ENCODE results near the gene MKNK2. TPM values are rescaled to one million over a fixed set of nuclear protein-coding genes. Genes with fewer than 3 reads are reported as not detected.
A peak's percentile ranks its signal among the peaks of the same experiment; 100 is the strongest.

The MKNK2 gene
- total and polyA plus RNA-seq, 2 of the 13 experiments (the other 11 are each of a cell fraction or from before 2014, with no cell fraction given), result 44.9 to 112 TPM

DNA sequence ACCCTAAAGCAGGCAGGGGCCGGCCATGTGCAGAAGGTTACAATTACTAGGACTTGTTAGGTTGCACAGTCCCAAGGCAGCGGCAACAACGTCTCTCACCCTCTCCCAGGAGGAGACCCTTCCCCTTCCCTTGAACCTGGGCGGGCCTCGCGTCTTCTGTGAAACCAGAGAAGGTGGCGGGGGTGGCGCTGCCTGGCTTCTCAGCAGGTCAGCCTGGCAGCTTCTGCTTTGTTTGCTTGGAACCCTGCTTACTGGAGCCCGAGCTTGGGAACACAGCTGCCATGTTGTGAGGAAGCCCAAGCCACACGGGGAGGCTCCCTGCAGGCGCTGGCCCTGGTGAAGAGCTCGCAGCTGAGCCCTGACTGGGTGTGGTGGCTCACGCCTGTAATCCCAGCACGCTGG lies 15.5 kb downstream of the MKNK2 start:
- Histone ChIP-seq H3K4me1 (ENCODE audit: insufficient read depth, low read length) (peaks cover 14% of the 10 kb centered on the region), H3K36me3 (replicated peaks in 1 of 2; ENCODE audit: control insufficient read depth in 1 of 2, insufficient read depth in 2 of 2, low read length in 2 of 2) (peaks cover 3 to 20% of the 10 kb centered on the region in 2 experiments; a peak in 2 of 5 replicates), H3K4me2 (ENCODE audit: low read depth, low read length) (no peak overlapping the region), H2AFZ (ENCODE audit: low read length) (no peak overlapping the region), H3K9me3 (ENCODE audit: low read length) (no peaks in the 10 kb centered on the region), H3K4me3 (replicated peaks in 1 of 3; ENCODE audit: insufficient read depth in 1 of 3, low read depth in 2 of 3, low read length in 3 of 3) (no peak overlapping the region), H3K9ac (ENCODE audit: insufficient read depth, low read depth, low read length) (no peak overlapping the region), H4K20me1 (ENCODE audit: insufficient read depth, low read length) (no peaks in the 10 kb centered on the region), H3K27ac (ENCODE audit: extremely low read length, insufficient read depth, low read length) (no peak overlapping the region), H3K79me2 (ENCODE audit: insufficient read depth, low read length) (no peaks in the 10 kb centered on the region), H3K27me3 (ENCODE audit: control insufficient read depth in 1 of 2, insufficient read depth in 2 of 2, low read length in 2 of 2) (peaks cover 0 to 9% of the 10 kb centered on the region in 2 experiments; a peak in 2 of 5 replicates)
- ATAC-seq (no peak), FAIRE-seq (no peak), DNase-seq (ENCODE audit: low spot score) (no peak)
- in situ Hi-C loops (cut with HindIII; ENCODE audit: extremely low pct_ligation_motif_present, low pct_unique_long_range_greater_than_20kb), result no loop called here
- ChIA-PET CTCF (ENCODE audit: low intra/inter-chr PET ratio, low total read pairs) (no interaction called here), POLR2A (interaction anchor here (2.3 kb wide), 1 partner anchor 16 kb away, joined by 7 read pairs; the partner anchor contains the start of gene MKNK2)
- 84% methylated on average over 12 of the region's 14 CpGs for WGBS (ENCODE audit: low lambda C conversion rate)
- no TSS peak for BruUV-seq (replicated peaks)
- intact Hi-C loops (cut with micrococcal nuclease; ENCODE audit: unreplicated experiment), result no loop called here
- peak; percentile 50 for TF ChIP-seq YY1 (IDR thresholded peaks at IDR 0.05; ENCODE audit: insufficient read depth, insufficient replicate concordance, low read depth, low read length)
- TF ChIP-seq, protein P1, sequence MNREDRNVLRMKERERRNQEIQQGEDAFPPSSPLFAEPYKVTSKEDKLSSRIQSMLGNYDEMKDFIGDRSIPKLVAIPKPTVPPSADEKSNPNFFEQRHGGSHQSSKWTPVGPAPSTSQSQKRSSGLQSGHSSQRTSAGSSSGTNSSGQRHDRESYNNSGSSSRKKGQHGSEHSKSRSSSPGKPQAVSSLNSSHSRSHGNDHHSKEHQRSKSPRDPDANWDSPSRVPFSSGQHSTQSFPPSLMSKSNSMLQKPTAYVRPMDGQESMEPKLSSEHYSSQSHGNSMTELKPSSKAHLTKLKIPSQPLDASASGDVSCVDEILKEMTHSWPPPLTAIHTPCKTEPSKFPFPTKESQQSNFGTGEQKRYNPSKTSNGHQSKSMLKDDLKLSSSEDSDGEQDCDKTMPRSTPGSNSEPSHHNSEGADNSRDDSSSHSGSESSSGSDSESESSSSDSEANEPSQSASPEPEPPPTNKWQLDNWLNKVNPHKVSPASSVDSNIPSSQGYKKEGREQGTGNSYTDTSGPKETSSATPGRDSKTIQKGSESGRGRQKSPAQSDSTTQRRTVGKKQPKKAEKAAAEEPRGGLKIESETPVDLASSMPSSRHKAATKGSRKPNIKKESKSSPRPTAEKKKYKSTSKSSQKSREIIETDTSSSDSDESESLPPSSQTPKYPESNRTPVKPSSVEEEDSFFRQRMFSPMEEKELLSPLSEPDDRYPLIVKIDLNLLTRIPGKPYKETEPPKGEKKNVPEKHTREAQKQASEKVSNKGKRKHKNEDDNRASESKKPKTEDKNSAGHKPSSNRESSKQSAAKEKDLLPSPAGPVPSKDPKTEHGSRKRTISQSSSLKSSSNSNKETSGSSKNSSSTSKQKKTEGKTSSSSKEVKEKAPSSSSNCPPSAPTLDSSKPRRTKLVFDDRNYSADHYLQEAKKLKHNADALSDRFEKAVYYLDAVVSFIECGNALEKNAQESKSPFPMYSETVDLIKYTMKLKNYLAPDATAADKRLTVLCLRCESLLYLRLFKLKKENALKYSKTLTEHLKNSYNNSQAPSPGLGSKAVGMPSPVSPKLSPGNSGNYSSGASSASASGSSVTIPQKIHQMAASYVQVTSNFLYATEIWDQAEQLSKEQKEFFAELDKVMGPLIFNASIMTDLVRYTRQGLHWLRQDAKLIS (CRISPR knock-in tag; IDR thresholded peaks at IDR 0.05), result no peak
- TF ChIP-seq, protein P2, sequence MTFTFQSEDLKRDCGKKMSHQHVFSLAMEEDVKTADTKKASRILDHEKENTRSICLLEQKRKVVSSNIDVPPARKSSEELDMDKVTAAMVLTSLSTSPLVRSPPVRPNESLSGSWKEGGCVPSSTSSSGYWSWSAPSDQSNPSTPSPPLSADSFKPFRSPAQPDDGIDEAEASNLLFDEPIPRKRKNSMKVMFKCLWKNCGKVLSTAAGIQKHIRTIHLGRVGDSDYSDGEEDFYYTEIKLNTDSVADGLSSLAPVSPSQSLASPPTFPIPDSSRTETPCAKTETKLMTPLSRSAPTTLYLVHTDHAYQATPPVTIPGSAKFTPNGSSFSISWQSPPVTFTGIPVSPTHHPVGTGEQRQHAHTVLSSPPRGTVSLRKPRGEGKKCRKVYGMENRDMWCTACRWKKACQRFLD (CRISPR knock-in tag; IDR thresholded peaks at IDR 0.05; ENCODE audit: borderline replicate concordance), result no peak

Measured in HepG2 (cell line).